AG04450 (cell line): ENCODE results near the gene KCNK15. TPM values are rescaled to one million over a fixed set of nuclear protein-coding genes. Genes with fewer than 3 reads are reported as not detected.

Experiments used
- CTCF ChIA-PET: fragments of 300-600, 350-600 bp; formaldehyde crosslinking; extraction: SDS; loops from one replicate; lab custom pipeline; 2022; ENCODE audit warnings: antibody characterized with exemption, inconsistent platforms; lab: Charles Lee
- POLR2A ChIA-PET: fragments of 350-600 bp; formaldehyde crosslinking; extraction: SDS; loops from one replicate; lab custom pipeline; 2021; ENCODE audit warnings: antibody characterized with exemption, inconsistent platforms; lab: Yijun Ruan, JAX
- DNase-seq: peaks from one replicate; pipeline ENCODE4 v3.0.0-alpha.2; 2011; ENCODE audit warnings: low read depth, low spot score
- H3K27ac ChIP-seq: one replicate; pipeline ENCODE4 v1.5.1; 2012; ENCODE audit warnings: low read depth, low read length, control low read depth
- H3K27me3 ChIP-seq: one replicate; pipeline ENCODE4 v1.6.0; 2012; ENCODE audit warnings: low read length; ENCODE audit not compliant: control insufficient read depth, insufficient read depth
- H3K4me3 ChIP-seq: 2 replicates; pipeline ENCODE4 v1.5.1; 2011; ENCODE audit warnings: mild to moderate bottlenecking, low read depth, low read length, control low read depth
- H3K9me3 ChIP-seq: 2 replicates; pipeline ENCODE4 v1.5.1; 2012; ENCODE audit warnings: low read length; ENCODE audit not compliant: control insufficient read depth, insufficient read depth
- CTCF ChIP-seq: IDR thresholded peaks from 2 replicates; pipeline ENCODE4 v1.5.1; 2011; ENCODE audit warnings: low read depth, low read length, control low read depth, inconsistent platforms
- polyA plus RNA-seq: library from polyadenylated mRNA; depleted of rRNA; stranded (reverse); fragments of >200 nt; gene quantifications from 2 replicates; pipeline ENCODE4 v1.2.3, GENCODE V29; 2011

Gene KCNK15
- polyA plus RNA-seq, 1 experiment, result not detected

GRCh38 chr20:44723391-44723790 is 22.3 kb upstream of the KCNK15 start:
- DNase-seq, result no peak
- H3K27ac ChIP-seq, result no peak overlapping the region
- POLR2A ChIA-PET, result interaction anchor here (0.8 kb wide), 1 partner anchor 8 kb away, joined by 3 read pairs; no protein-coding TSS in a partner anchor
- TF ChIP-seq CTCF, result no peak
- H3K9me3 ChIP-seq, result no peaks in the 10 kb centered on the region; the same call in 1 of the 2 replicates
- H3K27me3 ChIP-seq, result peaks cover 2% of the 10 kb centered on the region
- no peak overlapping the region for H3K4me3 ChIP-seq
- CTCF ChIA-PET, result interaction anchor here (1.4 to 1.8 kb wide), 4 partner anchors 9 to 38 kb away, joined by 3 to 8 read pairs (median 4); no protein-coding TSS in a partner anchor

- Histone ChIP-seq H3K9me3 (no peaks in the 10 kb centered on the region; the same call in 1 of the 2 replicates), H3K27me3 (peaks cover 2% of the 10 kb centered on the region), H3K27ac (no peak overlapping the region), H3K4me3 (no peak overlapping the region)
- TF ChIP-seq CTCF, result no peak
- CTCF ChIA-PET, result interaction anchor here (1.4 to 1.8 kb wide), 4 partner anchors 9 to 39 kb away, joined by 3 to 8 read pairs (median 4); no protein-coding TSS in a partner anchor
- POLR2A ChIA-PET, result no interaction called here
- no peak for DNase-seq
These were observed 21.8 kb upstream of the KCNK15 start for GRCh38 chr20:44723798-44724362.

- CTCF ChIA-PET, result interaction anchor here (1.5 to 1.8 kb wide), 3 partner anchors 8 to 40 kb away, joined by 3 to 8 read pairs (median 6); no protein-coding TSS in a partner anchor
- POLR2A ChIA-PET, result no interaction called here
These were observed 21.1 kb upstream of the KCNK15 start for GRCh38 chr20:44724423-44725091.

GRCh38 chr20:44725837-44726236 is 19.8 kb upstream of the KCNK15 start:
- ChIA-PET POLR2A (no interaction called here), CTCF (interaction anchor here (1.6 kb wide), 1 partner anchor 645 kb away, joined by 3 read pairs; no protein-coding TSS in a partner anchor)
- peaks cover 2% of the 10 kb centered on the region for H3K27me3 ChIP-seq
- no peak overlapping the region for H3K4me3 ChIP-seq
- no peak for TF ChIP-seq CTCF
- H3K9me3 ChIP-seq, result no peaks in the 10 kb centered on the region; the same call in 1 of the 2 replicates
- DNase-seq, result no peak
- H3K27ac ChIP-seq, result no peak overlapping the region

More at GRCh38 chr20:44724423-44725091, 21.1 kb upstream of the KCNK15 start:
- no peak for DNase-seq
- no peak overlapping the region for H3K4me3 ChIP-seq
- no peaks in the 10 kb centered on the region; the same call in 1 of the 2 replicates for H3K9me3 ChIP-seq
- H3K27me3 ChIP-seq, result peaks cover 2% of the 10 kb centered on the region
- no peak overlapping the region for H3K27ac ChIP-seq
- no peak for TF ChIP-seq CTCF

- no peak for TF ChIP-seq CTCF
- DNase-seq, result no peak
- H3K4me3 ChIP-seq, result no peak overlapping the region
- H3K9me3 ChIP-seq, result no peaks in the 10 kb centered on the region; the same call in 1 of the 2 replicates
- peaks cover 2% of the 10 kb centered on the region for H3K27me3 ChIP-seq
- ChIA-PET POLR2A (no interaction called here), CTCF (interaction anchor here (1.6 kb wide), 1 partner anchor 647 kb away, joined by 3 read pairs; no protein-coding TSS in a partner anchor)
- H3K27ac ChIP-seq, result no peak overlapping the region
These were observed 18.6 kb upstream of the KCNK15 start for GRCh38 chr20:44727039-44727438.
